NT2/D1 (cell line): ENCODE measurements around the gene ADAMTS2.

ENCODE experiments used
- SUZ12 ChIP-seq: IDR thresholded peaks from 2 replicates; pipeline ENCODE4 v1.6.1; 2011; ENCODE audit not compliant: insufficient read length, insufficient read depth; ENCODE audit errors: extremely low read depth
- YY1 ChIP-seq: IDR thresholded peaks from 2 replicates; pipeline ENCODE4 v1.6.1; 2011; ENCODE audit not compliant: insufficient read length, insufficient read depth
- ZNF274 ChIP-seq: IDR thresholded peaks from 2 replicates; pipeline ENCODE4 v1.6.1; 2011; ENCODE audit warnings: mild to moderate bottlenecking, low read depth, low read length

GRCh38 chr5:179134511-179134910 is 210.8 kb downstream of the ADAMTS2 start:
- TF ChIP-seq YY1 (no peak), ZNF274 (no peak), SUZ12 (no peak)
